Stomach (tissue), 9 donors: ENCODE measurements around the gene NUP210. TPM values are rescaled to one million over a fixed set of nuclear protein-coding genes. Genes with fewer than 3 reads are reported as not detected.

Source experiments
- DNase-seq, 2 donors: peaks; one replicate each; pipeline versions ENCODE4 v3.0.0 to v3.0.0-alpha.2; 2013 to 2019
- H3K27ac ChIP-seq, 5 donors: fragments of 200-600 bp in 4 of 5; sonication (generic) in 4 of 5; one replicate each; pipeline ENCODE4 v1.5.1; 2013 to 2019; ENCODE audit warnings: mild to moderate bottlenecking in 1 of 5, moderate library complexity in 1 of 5
- H3K27me3 ChIP-seq, 3 donors: fragments of 200-600 bp; sonication (generic); one replicate each; pipeline ENCODE4 v1.5.1; 2017 to 2019; ENCODE audit warnings: mixed run types in 1 of 3
- H3K36me3 ChIP-seq, 4 donors: fragments of 200-600 bp; sonication (generic); 1 replicate in 3 of 4; 2 replicates in 1 of 4; pipeline ENCODE4 v1.5.1; 2016 to 2019
- H3K4me1 ChIP-seq, 4 donors: fragments of 200-600 bp; sonication (generic); one replicate each; pipeline ENCODE4 v1.5.1; 2016 to 2019
- H3K4me3 ChIP-seq, 4 donors: fragments of 200-600 bp; sonication (generic) in 3 of 4; one replicate each; pipeline ENCODE4 v1.5.1; 2016 to 2019; ENCODE audit warnings: mild to moderate bottlenecking in 1 of 4
- H3K9me3 ChIP-seq, 4 donors: fragments of 200-600 bp; sonication (generic); one replicate each; pipeline ENCODE4 v1.5.1; 2016 to 2019
- CTCF ChIP-seq, 7 experiments: fragments of 450-650 bp in 4 of 7; fragments of 200-600 bp in 3 of 7; sonication (generic) in 3 of 7; IDR thresholded peaks; one replicate each; pipeline ENCODE4 v1.5.1; 2016 to 2019; ENCODE audit warnings: antibody characterized with exemption in 7 of 7, control low read depth in 2 of 7, mild to moderate bottlenecking in 1 of 7
- EP300 ChIP-seq: sonication (generic); formaldehyde crosslinking; IDR thresholded peaks from one replicate; pipeline ENCODE4 v1.6.1; 2017; ENCODE audit warnings: antibody characterized with exemption
- POLR2A ChIP-seq, 4 donors: fragments of 450-650 bp; IDR thresholded peaks; one replicate each; pipeline ENCODE4 v1.6.1; 2016; ENCODE audit warnings: antibody characterized with exemption in 4 of 4, control low read depth in 2 of 4, mild to moderate bottlenecking in 1 of 4, moderate library complexity in 1 of 4
- POLR2AphosphoS5 ChIP-seq, 3 donors: sonication (generic); formaldehyde crosslinking; IDR thresholded peaks; one replicate each; pipeline ENCODE4 v1.6.1; 2016; ENCODE audit warnings: antibody characterized with exemption in 3 of 3
- WGBS, 5 donors: extraction: QIAGEN DNeasy Blood & Tissue Kit in 3 of 5; methylation state at CpG; one replicate each; pipeline versions ENCODE4 v1.1.5 to v1.1.7; 2013 to 2018; 5-methylcytosine and 5-hydroxymethylcytosine counted together
- intact Hi-C: fragments of 100-400 bp; cut with DNase I; formaldehyde crosslinking; loops from one replicate; pipeline ENCODE4 v1.15.1; 2023; ENCODE audit warnings: low total_unique reads
- polyA plus RNA-seq, 3 donors: library from polyadenylated mRNA; stranded (reverse); fragments of 200-250 nt; gene quantifications; one replicate each; pipeline ENCODE4 v1.2.3, GENCODE V29; 2013
- total RNA-seq, 5 donors: library from RNA; depleted of rRNA; stranded (reverse); fragments of >200 nt; gene quantifications; one replicate each; pipeline versions ENCODE4 v1.1.0 to v1.2.3, GENCODE V29; 2014 to 2016
- donor health status: healthy with polysubstance abuse.
- donor health status: Bipolar disorder and iron deficiency.
- donor health status: healthy.

NUP210 gene
- total and polyA plus RNA-seq, 8 donors: 0.92 to 21.1 (median 10.8) TPM

GRCh38 chr3:13292375-13292774, 127.7 kb downstream of the NUP210 start:
- H3K27me3 ChIP-seq: peaks cover 0 to 37% (median 3%) of the 10 kb centered on the region in 3 donors
- H3K4me1 ChIP-seq: no peaks in the 10 kb centered on the region
- peaks cover 0 to under 1% (median 0%) of the 10 kb centered on the region in 4 donors for H3K9me3 ChIP-seq
- H3K27ac ChIP-seq: no peak overlapping the region
- no peak overlapping the region for H3K4me3 ChIP-seq
- 68 to 85% (median 79%) methylated on average over 3 of the region's 3 CpGs for WGBS, 5 donors
- TF ChIP-seq EP300: no peak
- intact Hi-C loops: no loop called here
- H3K36me3 ChIP-seq: no peaks in the 10 kb centered on the region
- DNase-seq: no peak

- Histone ChIP-seq H3K9me3 (peaks cover 0 to 8% (median 6%) of the 10 kb centered on the region in 4 donors), H3K4me1 (no peaks in the 10 kb centered on the region), H3K27me3 (peaks cover 0 to 38% (median 3%) of the 10 kb centered on the region in 3 donors), H3K36me3 (no peaks in the 10 kb centered on the region), H3K4me3 (no peak overlapping the region), H3K27ac (no peak overlapping the region)
- DNase-seq: no peak
- intact Hi-C loops: no loop called here
- whole genome bisulfite sequencing, 5 donors: 84 to 94% (median 88%) methylated on average over 3 of the region's 3 CpGs
- TF ChIP-seq EP300 (no peak), POLR2AphosphoS5 (IDR thresholded peaks at IDR 0.05) (no peak)
Measured at GRCh38 chr3:13290941-13291340, 129.2 kb downstream of the NUP210 start.

- Histone ChIP-seq H3K4me1 (no peaks in the 10 kb centered on the region), H3K4me3 (no peak overlapping the region), H3K27me3 (peaks cover 0 to 38% (median 7%) of the 10 kb centered on the region in 3 donors), H3K36me3 (no peaks in the 10 kb centered on the region), H3K9me3 (peaks cover 0 to 8% (median 6%) of the 10 kb centered on the region in 4 donors), H3K27ac (no peak overlapping the region)
- no peak for TF ChIP-seq CTCF (IDR thresholded peaks at IDR 0.05)
- TF ChIP-seq POLR2AphosphoS5 (IDR thresholded peaks at IDR 0.05): no peak
- TF ChIP-seq EP300: no peak
- TF ChIP-seq POLR2A (IDR thresholded peaks at IDR 0.05): no peak
- no peak for DNase-seq
- 77 to 89% (median 84%) methylated on average over 6 to 9 of the region's 9 CpGs for WGBS, 5 donors
- intact Hi-C loops: no loop called here
Measured at GRCh38 chr3:13289771-13290285, 130.3 kb downstream of the NUP210 start.

GRCh38 chr3:13288732-13289718, 131.1 kb downstream of the NUP210 start:
- Histone ChIP-seq H3K27ac (no peak overlapping the region), H3K4me3 (no peak overlapping the region), H3K4me1 (no peaks in the 10 kb centered on the region), H3K9me3 (peaks cover 2 to 13% (median 10%) of the 10 kb centered on the region in 4 donors), H3K36me3 (no peaks in the 10 kb centered on the region), H3K27me3 (peaks cover 0 to 38% (median 15%) of the 10 kb centered on the region in 3 donors)
- WGBS, 5 donors: 62 to 73% (median 67%) methylated on average over 10 of the region's 10 CpGs
- no peak for TF ChIP-seq POLR2AphosphoS5 (IDR thresholded peaks at IDR 0.05)
- TF ChIP-seq CTCF (IDR thresholded peaks at IDR 0.05): no peak
- DNase-seq: no peak
- intact Hi-C loops: no loop called here

- Histone ChIP-seq H3K9me3 (peaks cover 5 to 19% (median 15%) of the 10 kb centered on the region in 4 donors), H3K4me1 (peaks cover 0 to 7% (median 6%) of the 10 kb centered on the region in 4 donors), H3K27me3 (peaks cover 0 to 44% (median 25%) of the 10 kb centered on the region in 3 donors), H3K27ac (no peak overlapping the region), H3K4me3 (no peak overlapping the region), H3K36me3 (no peaks in the 10 kb centered on the region)
- no peak for TF ChIP-seq CTCF (IDR thresholded peaks at IDR 0.05)
- no peak for TF ChIP-seq POLR2AphosphoS5 (IDR thresholded peaks at IDR 0.05)
- no peak for TF ChIP-seq EP300
- TF ChIP-seq POLR2A (IDR thresholded peaks at IDR 0.05): no peak
- no peak for DNase-seq
- WGBS, 5 donors: 69 to 77% (median 70%) methylated on average over 4 of the region's 4 CpGs
- intact Hi-C loops: no loop called here
Measured at GRCh38 chr3:13287833-13288232, 132.3 kb downstream of the NUP210 start.
